Measurements from ENCODE around the gene ADIPOR2.

Gene ADIPOR2

DNA sequence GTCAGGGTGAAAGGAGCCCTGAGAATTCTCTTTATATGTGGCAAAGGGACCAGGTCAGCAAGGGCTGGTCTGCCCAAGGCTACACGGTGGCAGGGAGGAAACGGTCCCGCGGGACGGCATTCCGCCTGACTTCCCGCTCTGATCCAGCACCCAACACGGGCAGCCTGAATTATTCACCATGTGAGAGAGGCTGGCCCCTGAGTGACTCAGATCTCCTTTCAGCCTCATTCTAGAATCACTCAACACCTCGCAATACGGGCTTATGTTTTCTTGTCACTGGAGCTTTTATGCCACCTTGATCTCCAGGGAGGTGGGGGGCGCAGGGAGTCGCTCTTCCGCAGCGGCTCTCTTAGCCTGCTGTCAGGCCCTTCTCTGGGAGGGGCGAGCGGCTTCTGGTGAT is 138.0 kb downstream of the ADIPOR2 start:
- TF ChIP-seq, protein P1, sequence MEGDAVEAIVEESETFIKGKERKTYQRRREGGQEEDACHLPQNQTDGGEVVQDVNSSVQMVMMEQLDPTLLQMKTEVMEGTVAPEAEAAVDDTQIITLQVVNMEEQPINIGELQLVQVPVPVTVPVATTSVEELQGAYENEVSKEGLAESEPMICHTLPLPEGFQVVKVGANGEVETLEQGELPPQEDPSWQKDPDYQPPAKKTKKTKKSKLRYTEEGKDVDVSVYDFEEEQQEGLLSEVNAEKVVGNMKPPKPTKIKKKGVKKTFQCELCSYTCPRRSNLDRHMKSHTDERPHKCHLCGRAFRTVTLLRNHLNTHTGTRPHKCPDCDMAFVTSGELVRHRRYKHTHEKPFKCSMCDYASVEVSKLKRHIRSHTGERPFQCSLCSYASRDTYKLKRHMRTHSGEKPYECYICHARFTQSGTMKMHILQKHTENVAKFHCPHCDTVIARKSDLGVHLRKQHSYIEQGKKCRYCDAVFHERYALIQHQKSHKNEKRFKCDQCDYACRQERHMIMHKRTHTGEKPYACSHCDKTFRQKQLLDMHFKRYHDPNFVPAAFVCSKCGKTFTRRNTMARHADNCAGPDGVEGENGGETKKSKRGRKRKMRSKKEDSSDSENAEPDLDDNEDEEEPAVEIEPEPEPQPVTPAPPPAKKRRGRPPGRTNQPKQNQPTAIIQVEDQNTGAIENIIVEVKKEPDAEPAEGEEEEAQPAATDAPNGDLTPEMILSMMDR (IDR thresholded peaks at IDR 0.05) = no peak
- H3K27ac ChIP-seq = no peak overlapping the region
- H3K9me3 ChIP-seq = no peaks in the 10 kb centered on the region
- H3K27me3 ChIP-seq = peaks cover 67% of the 10 kb centered on the region
- no peaks in the 10 kb centered on the region for H3K36me3 ChIP-seq
- no peaks in the 10 kb centered on the region for H3K4me1 ChIP-seq (ENCODE audit: control insufficient read depth in 1 of 2, insufficient read depth in 1 of 2, low read depth in 1 of 2, low read length in 1 of 2)
- no peak overlapping the region for H3K4me3 ChIP-seq (ENCODE audit: low read depth in 1 of 2, low read length in 1 of 2)

DNA sequence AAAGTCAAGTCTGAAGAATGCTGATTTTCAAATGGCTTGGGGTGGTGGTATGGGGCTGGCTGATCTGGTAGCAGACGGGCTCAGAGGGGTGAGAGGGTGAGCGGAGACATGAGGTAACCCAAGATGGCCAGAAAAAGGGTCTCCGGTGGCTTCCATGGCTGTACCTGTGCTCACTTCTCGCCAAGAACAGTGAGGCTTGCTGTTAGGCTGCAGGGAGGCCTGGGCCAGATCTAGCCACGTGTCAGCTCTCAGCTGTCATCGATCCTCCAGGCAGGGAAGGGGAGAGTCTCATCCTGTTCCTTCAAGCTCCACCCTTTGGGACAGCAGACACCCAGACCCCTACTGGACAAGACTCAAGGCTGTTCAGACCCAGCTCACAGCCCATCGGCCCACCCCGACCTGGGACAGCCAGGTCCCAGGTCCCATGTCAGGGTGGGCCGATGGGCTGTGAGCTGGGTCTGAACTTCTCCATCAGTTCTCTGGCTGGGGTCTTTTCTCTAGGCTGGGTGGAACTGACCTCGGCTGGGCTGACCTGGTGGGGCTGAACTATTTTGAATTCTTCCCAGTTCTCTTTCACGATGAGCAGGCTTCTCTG is 138.5 kb downstream of the ADIPOR2 start:
- Histone ChIP-seq H3K4me1 (ENCODE audit: control insufficient read depth in 1 of 2, insufficient read depth in 1 of 2, low read depth in 1 of 2, low read length in 1 of 2) (no peaks in the 10 kb centered on the region), H3K27ac (no peak overlapping the region), H3K36me3 (no peaks in the 10 kb centered on the region), H3K9me3 (no peaks in the 10 kb centered on the region), H3K27me3 (peaks cover 66% of the 10 kb centered on the region), H3K4me3 (ENCODE audit: low read depth in 1 of 2, low read length in 1 of 2) (no peak overlapping the region)
- TF ChIP-seq, protein P1 (IDR thresholded peaks at IDR 0.05) = no peak

DNA sequence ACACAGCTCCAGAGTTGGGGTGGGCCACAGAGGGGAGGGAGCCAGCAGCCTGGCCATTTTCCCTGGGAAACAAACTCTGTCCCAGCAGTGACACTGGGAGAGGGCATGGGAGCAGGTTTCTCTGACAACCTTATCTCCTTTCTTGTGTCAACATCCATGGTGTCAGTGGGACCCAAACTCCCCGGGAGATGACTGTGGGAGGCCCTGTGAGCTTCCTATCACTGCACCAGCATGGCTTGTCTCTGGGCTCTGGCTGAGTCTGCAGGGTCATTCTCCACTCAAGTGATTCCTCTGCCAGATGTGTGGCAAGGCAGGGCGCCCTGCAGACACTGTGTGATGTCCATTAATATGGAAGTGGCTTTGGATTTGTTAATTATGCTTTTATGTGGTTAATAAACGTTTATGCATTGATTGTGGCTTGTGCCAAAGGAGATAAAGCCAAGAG is 139.6 kb downstream of the ADIPOR2 start:
- no peak overlapping the region for H3K27ac ChIP-seq
- TF ChIP-seq, protein P1 (IDR thresholded peaks at IDR 0.05) = no peak
- H3K4me1 ChIP-seq (ENCODE audit: control insufficient read depth in 1 of 2, insufficient read depth in 1 of 2, low read depth in 1 of 2, low read length in 1 of 2) = no peaks in the 10 kb centered on the region
- H3K27me3 ChIP-seq = peaks cover 58% of the 10 kb centered on the region
- no peaks in the 10 kb centered on the region for H3K36me3 ChIP-seq
- H3K9me3 ChIP-seq = no peaks in the 10 kb centered on the region
- H3K4me3 ChIP-seq (ENCODE audit: low read depth in 1 of 2, low read length in 1 of 2) = no peak overlapping the region

DNA sequence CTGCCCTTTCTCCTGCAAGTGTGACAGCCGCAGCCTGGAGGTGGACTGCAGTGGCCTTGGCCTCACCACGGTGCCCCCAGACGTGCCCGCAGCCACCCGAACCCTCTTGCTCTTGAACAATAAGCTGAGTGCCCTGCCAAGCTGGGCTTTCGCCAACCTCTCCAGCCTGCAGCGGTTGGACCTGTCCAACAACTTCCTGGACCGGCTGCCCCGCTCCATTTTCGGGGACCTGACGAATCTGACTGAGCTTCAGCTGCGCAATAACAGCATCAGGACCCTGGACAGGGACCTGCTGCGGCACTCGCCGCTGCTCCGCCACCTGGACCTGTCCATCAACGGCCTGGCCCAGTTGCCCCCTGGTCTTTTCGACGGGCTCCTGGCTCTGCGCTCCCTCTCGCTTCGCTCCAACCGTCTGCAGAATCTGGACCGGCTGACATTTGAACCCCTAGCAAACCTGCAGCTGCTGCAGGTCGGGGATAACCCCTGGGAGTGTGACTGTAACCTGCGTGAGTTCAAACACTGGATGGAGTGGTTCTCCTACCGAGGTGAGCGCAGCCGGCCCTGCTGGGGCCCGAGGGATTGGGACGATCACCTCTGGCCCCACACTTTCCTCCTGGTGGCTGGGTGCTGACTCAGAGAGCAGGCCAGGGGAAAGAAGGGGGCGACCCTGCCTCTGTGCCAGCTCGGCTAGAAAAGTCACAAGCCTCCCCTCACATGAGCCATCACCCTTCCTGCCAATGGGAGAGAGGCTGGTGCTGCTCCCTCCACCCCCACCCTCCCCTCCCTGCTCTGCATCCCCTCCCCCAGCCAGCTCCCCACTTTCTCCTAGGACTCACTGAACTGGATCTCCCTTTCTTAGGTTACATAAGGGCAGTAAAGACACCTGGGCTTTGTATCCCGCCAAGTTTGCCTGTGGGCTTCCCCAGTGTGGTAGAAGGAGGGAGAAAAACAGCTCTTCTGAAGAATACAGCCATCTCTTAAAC is 140.4 kb downstream of the ADIPOR2 start:
- H3K27ac ChIP-seq = no peak overlapping the region
- H3K9me3 ChIP-seq = no peaks in the 10 kb centered on the region
- H3K4me3 ChIP-seq (ENCODE audit: low read depth in 1 of 2, low read length in 1 of 2) = no peak overlapping the region
- no peaks in the 10 kb centered on the region for H3K36me3 ChIP-seq
- no peaks in the 10 kb centered on the region for H3K4me1 ChIP-seq (ENCODE audit: control insufficient read depth in 1 of 2, insufficient read depth in 1 of 2, low read depth in 1 of 2, low read length in 1 of 2)
- TF ChIP-seq, protein P1 (IDR thresholded peaks at IDR 0.05) = no peak
- peaks cover 58% of the 10 kb centered on the region for H3K27me3 ChIP-seq

DNA sequence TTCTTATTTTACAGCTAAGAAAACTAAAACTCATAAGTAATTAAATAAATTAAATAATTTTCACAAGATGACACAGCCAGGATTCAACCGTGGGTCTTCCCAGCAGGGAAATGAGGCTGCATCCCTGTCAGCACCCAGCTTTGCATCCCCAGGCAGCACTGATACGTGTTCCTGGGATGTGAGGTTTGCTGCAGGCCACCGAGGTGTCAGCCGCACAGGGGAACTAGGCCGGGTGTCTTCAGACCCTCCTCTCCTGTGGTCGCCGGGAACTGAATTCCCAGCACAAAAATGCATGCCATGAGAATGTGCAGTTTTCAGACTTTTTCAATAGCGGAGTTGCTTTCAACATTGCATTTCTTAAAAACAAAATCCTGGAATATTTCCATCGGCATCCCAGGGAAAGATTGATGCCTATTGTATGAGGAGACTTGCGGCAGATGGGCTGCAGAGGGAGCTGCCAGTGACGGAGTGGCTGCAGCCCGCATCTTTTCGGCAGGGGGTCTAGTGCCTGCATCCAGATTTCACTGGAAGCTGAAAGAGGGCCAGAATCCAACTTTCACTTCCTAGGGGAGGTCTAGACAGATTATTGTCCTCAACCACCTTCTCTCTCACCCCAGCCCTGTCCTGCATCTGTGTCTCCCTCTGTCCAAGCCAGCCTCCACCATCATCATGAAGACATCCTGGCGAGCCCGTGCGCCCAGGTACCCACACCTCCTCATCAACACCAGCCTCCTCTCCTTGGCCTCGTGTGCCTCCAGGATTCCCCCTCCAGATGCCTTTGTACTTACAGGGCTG is 142.1 kb downstream of the ADIPOR2 start:
- Histone ChIP-seq H3K27ac (no peak overlapping the region), H3K27me3 (peaks cover 54% of the 10 kb centered on the region), H3K4me3 (ENCODE audit: low read depth in 1 of 2, low read length in 1 of 2) (no peak overlapping the region), H3K36me3 (no peaks in the 10 kb centered on the region), H3K4me1 (ENCODE audit: control insufficient read depth in 1 of 2, insufficient read depth in 1 of 2, low read depth in 1 of 2, low read length in 1 of 2) (no peaks in the 10 kb centered on the region), H3K9me3 (no peaks in the 10 kb centered on the region)
- TF ChIP-seq, protein P1 (IDR thresholded peaks at IDR 0.05) = no peak

Measured in neutrophil (primary cell).